HCT116 (cell line): ENCODE measurements around the gene NSRP1. TPM values are rescaled to one million over a fixed set of nuclear protein-coding genes. Genes with fewer than 3 reads are reported as not detected.

Experiments used
- ATAC-seq: fragments of 200-7000 bp; cut with Tn5 transposase; 2 replicates; pipeline ENCODE4 v1.9.1; 2020; ENCODE audit warnings: mild to moderate bottlenecking, moderate library complexity
- BruUV-seq: library from RNA; stranded (reverse); fragments of 400-500 nt; replicated peaks from 2 replicates; lab custom pipeline; 2021; lab: Mats Ljungman, UMichigan
- CTCF ChIA-PET: fragments of 300-600 bp; sonication (Branson Sonifier 250); formaldehyde crosslinking; loops from one replicate; lab custom pipeline; 2021; ENCODE audit warnings: antibody characterized with exemption; lab: Charles Lee
- POLR2A ChIA-PET: fragments of 300-600, 350-600 bp; sonication (Branson Sonifier 250); formaldehyde crosslinking; loops from one replicate; lab custom pipeline; 2021; ENCODE audit warnings: antibody characterized with exemption; lab: Charles Lee
- RAD21 ChIA-PET, 2 experiments: fragments of 300-600 bp; sonication (Branson Sonifier 250); formaldehyde crosslinking; loops; one replicate each; lab custom pipeline; 2023; ENCODE audit warnings: low total read pairs in 2 of 2; ENCODE audit not compliant: uncharacterized antibody in 2 of 2, unreplicated experiment in 2 of 2, low non-redundant PET in 1 of 2; lab: Charles Lee
- DNase-seq: peaks from one replicate; pipeline ENCODE4 v3.0.0-alpha.2; 2010; ENCODE audit warnings: low read depth, low spot score
- H2AFZ ChIP-seq: fragments of 200-600 bp; shearing (Covaris generic), sonication (generic); 2 replicates; pipeline ENCODE4 v1.6.1; 2017; ENCODE audit warnings: low read depth, mixed run types, mixed read lengths, antibody characterized with exemption, low read length; ENCODE audit not compliant: poor library complexity, severe bottlenecking
- H3K27ac ChIP-seq: 2 replicates; pipeline ENCODE4 v1.5.1; 2012; ENCODE audit warnings: low read depth, low read length
- H3K27me3 ChIP-seq: fragments of 200-600 bp; sonication (generic); 2 replicates; pipeline ENCODE4 v1.6.1; 2016; ENCODE audit warnings: mixed run types, low read length, mixed read lengths; ENCODE audit not compliant: insufficient read depth
- H3K36me3 ChIP-seq, 2 experiments: fragments of 200-500 bp in 1 of 2; fragments of 200-600 bp in 1 of 2; sonication (Bioruptor generic) in 1 of 2; sonication (generic) in 1 of 2; 2 replicates each; pipeline versions ENCODE4 v1.5.1 to v1.6.1; 2014 to 2016; ENCODE audit warnings: low read length in 2 of 2, inconsistent platforms in 1 of 2, mixed read lengths in 1 of 2, mixed run types in 1 of 2; ENCODE audit not compliant: insufficient read depth in 2 of 2, control insufficient read depth in 1 of 2
- H3K4me1 ChIP-seq, 2 experiments: fragments of 200-600 bp in 1 of 2; sonication (generic) in 1 of 2; 2 replicates each; pipeline versions ENCODE4 v1.5.1 to v1.6.1; 2012 to 2017; ENCODE audit warnings: low read length in 2 of 2, inconsistent platforms in 1 of 2, mild to moderate bottlenecking in 1 of 2, mixed read lengths in 1 of 2, mixed run types in 1 of 2, moderate library complexity in 1 of 2; ENCODE audit not compliant: insufficient read depth in 2 of 2, control insufficient read depth in 1 of 2
- H3K4me2 ChIP-seq: fragments of 200-600 bp; sonication (generic); 2 replicates; pipeline ENCODE4 v1.6.1; 2017; ENCODE audit warnings: mixed run types, low read length, mixed read lengths
- H3K4me3 ChIP-seq, 2 experiments: fragments of 200-600 bp in 1 of 2; sonication (generic) in 1 of 2; replicated peaks in 1 of 2; 2 replicates each; pipeline ENCODE4 v1.5.1; 2011 to 2016; ENCODE audit warnings: low read length in 2 of 2, control low read depth in 1 of 2, low read depth in 1 of 2, mild to moderate bottlenecking in 1 of 2, mixed read lengths in 1 of 2, mixed run types in 1 of 2
- H3K79me2 ChIP-seq: fragments of 200-600 bp; sonication (generic); 2 replicates; pipeline ENCODE4 v1.6.1; 2017; ENCODE audit warnings: mild to moderate bottlenecking, mixed run types, low read length, moderate library complexity, mixed read lengths; ENCODE audit not compliant: insufficient read depth
- H3K9ac ChIP-seq: fragments of 200-600 bp; sonication (generic); 2 replicates; pipeline ENCODE4 v1.6.1; 2016; ENCODE audit warnings: low read length, mixed read lengths
- H3K9me2 ChIP-seq: fragments of 200-600 bp; sonication (generic), shearing (Covaris generic); 2 replicates; pipeline ENCODE4 v1.6.1; 2017; ENCODE audit warnings: mixed run types, mild to moderate bottlenecking, moderate library complexity; ENCODE audit not compliant: insufficient read depth
- H3K9me3 ChIP-seq, 2 experiments: fragments of 200-500 bp in 1 of 2; fragments of 200-600 bp in 1 of 2; sonication (Bioruptor generic) in 1 of 2; sonication (generic) in 1 of 2; 2 replicates each; pipeline ENCODE4 v1.6.1; 2014 to 2017; ENCODE audit warnings: low read length in 2 of 2, mixed read lengths in 2 of 2, inconsistent platforms in 1 of 2, low read depth in 1 of 2, mild to moderate bottlenecking in 1 of 2, mixed run types in 1 of 2, moderate library complexity in 1 of 2; ENCODE audit not compliant: control insufficient read depth in 1 of 2, insufficient read depth in 1 of 2
- H4K20me1 ChIP-seq: fragments of 200-600 bp; sonication (generic), shearing (Covaris generic); 2 replicates; pipeline ENCODE4 v1.6.1; 2017; ENCODE audit warnings: mixed run types, mild to moderate bottlenecking, moderate library complexity; ENCODE audit not compliant: insufficient read depth
- ATF3 ChIP-seq: IDR thresholded peaks from 2 replicates; pipeline ENCODE4 v1.6.1; 2012
- CBX3 ChIP-seq: IDR thresholded peaks from 2 replicates; pipeline ENCODE4 v1.6.1; 2012; ENCODE audit warnings: low read depth
- CTCF ChIP-seq, 3 experiments: fragments of 200-600 bp in 1 of 3; sonication (generic) in 1 of 3; IDR thresholded peaks in 2 of 3; conservative IDR thresholded peaks in 1 of 3; 2 replicates each; pipeline ENCODE4 v1.5.1; 2012 to 2017; ENCODE audit warnings: low read depth in 2 of 3, low read length in 2 of 3, antibody characterized with exemption in 1 of 3, borderline replicate concordance in 1 of 3, control low read depth in 1 of 3, mild to moderate bottlenecking in 1 of 3, mixed read lengths in 1 of 3, mixed run types in 1 of 3, moderate library complexity in 1 of 3; ENCODE audit not compliant: insufficient read depth in 1 of 3
- EGR1 ChIP-seq: IDR thresholded peaks from 2 replicates; pipeline ENCODE4 v1.6.1; 2012; ENCODE audit warnings: low read depth
- ELF1 ChIP-seq: IDR thresholded peaks from 2 replicates; pipeline ENCODE4 v1.6.1; 2012; ENCODE audit warnings: low read depth, borderline replicate concordance
- EZH2 ChIP-seq: fragments of 200-600 bp; sonication (generic); IDR thresholded peaks from 2 replicates; pipeline ENCODE4 v1.6.1; 2017; ENCODE audit warnings: antibody characterized with exemption, mixed run types
- EZH2phosphoT487 ChIP-seq: fragments of 200-600 bp; IDR thresholded peaks from 2 replicates; pipeline ENCODE4 v1.6.1; 2018; ENCODE audit warnings: antibody characterized with exemption, borderline replicate concordance
- FOSL1 ChIP-seq: IDR thresholded peaks from 2 replicates; pipeline ENCODE4 v1.6.1; 2012; ENCODE audit warnings: low read depth
- MAX ChIP-seq: IDR thresholded peaks from 2 replicates; pipeline ENCODE4 v1.6.1; 2012
- POLR2A ChIP-seq: IDR thresholded peaks from 2 replicates; pipeline ENCODE4 v1.7.0; 2011; ENCODE audit warnings: borderline replicate concordance; ENCODE audit not compliant: insufficient read depth, insufficient read length; ENCODE audit errors: extremely low read depth
- POLR2AphosphoS5 ChIP-seq: IDR thresholded peaks from 2 replicates; pipeline ENCODE4 v1.6.1; 2011; ENCODE audit warnings: mild to moderate bottlenecking, low read depth, low read length, moderate library complexity
- RAD21 ChIP-seq: IDR thresholded peaks from 2 replicates; pipeline ENCODE4 v1.6.1; 2012; ENCODE audit warnings: low read depth, mild to moderate bottlenecking
- SRF ChIP-seq: IDR thresholded peaks from 2 replicates; pipeline ENCODE4 v1.6.1; 2012; ENCODE audit warnings: low read depth
- TCF7L2 ChIP-seq: IDR thresholded peaks from 2 replicates; pipeline ENCODE4 v1.7.0; 2011; ENCODE audit warnings: borderline replicate concordance, inconsistent platforms; ENCODE audit not compliant: insufficient read depth, insufficient read length; ENCODE audit errors: extremely low read depth
- YY1 ChIP-seq: IDR thresholded peaks from 2 replicates; pipeline ENCODE4 v1.6.1; 2011; ENCODE audit warnings: low read length, low read depth, moderate library complexity, mild to moderate bottlenecking; ENCODE audit not compliant: insufficient replicate concordance; ENCODE audit errors: extremely low read depth
- ZBTB33 ChIP-seq: IDR thresholded peaks from 2 replicates; pipeline ENCODE4 v1.6.1; 2011; ENCODE audit warnings: mild to moderate bottlenecking, low read length, moderate library complexity; ENCODE audit not compliant: insufficient replicate concordance; ENCODE audit errors: extremely low read depth
- ZFX ChIP-seq: fragments of 450-650 bp; IDR thresholded peaks from 2 replicates; pipeline ENCODE4 v1.6.1; 2017
- ZNF274 ChIP-seq: fragments of 200-500 bp; sonication (Bioruptor generic); IDR thresholded peaks from 2 replicates; pipeline ENCODE4 v1.6.1; 2014; ENCODE audit warnings: mild to moderate bottlenecking, low read depth, low read length, inconsistent platforms
- intact Hi-C: fragments of 100-400 bp; cut with micrococcal nuclease; formaldehyde crosslinking; loops from 2 replicates; pipeline ENCODE4 v1.10.0; 2022
- total RNA-seq: library from RNA; stranded (reverse); gene quantifications from one replicate; pipeline ENCODE4 v1.2.1, GENCODE V29; 2021; ENCODE audit not compliant: unreplicated experiment

The NSRP1 gene
- total RNA-seq, 1 experiment from 2014 or later: 24.9 TPM

GRCh38 chr17:30074254-30074653 is 42.4 kb upstream of the NSRP1 start:
- H2AFZ ChIP-seq: no peak overlapping the region
- TF ChIP-seq POLR2AphosphoS5 (no peak), FOSL1 (no peak), TCF7L2 (no peak), ZBTB33 (no peak), SRF (no peak), ZNF274 (no peak), YY1 (no peak), ELF1 (no peak), ATF3 (no peak), CBX3 (no peak), POLR2A (no peak), EGR1 (no peak), RAD21 (no peak), ZFX (no peak), CTCF (IDR thresholded peaks at IDR 0.05 in 2 of 3, conservative IDR thresholded peaks at IDR 0.05 in 1 of 3; ENCODE audit: borderline replicate concordance in 1 of 3, insufficient read depth in 1 of 3, low read depth in 2 of 3, low read length in 2 of 3) (no peak), MAX (no peak), EZH2 (no peak), EZH2phosphoT487 (no peak)
- no peaks in the 10 kb centered on the region for H3K9me2 ChIP-seq
- H4K20me1 ChIP-seq: no peaks in the 10 kb centered on the region
- no peak overlapping the region for H3K27ac ChIP-seq
- no peak overlapping the region for H3K4me2 ChIP-seq
- H3K4me1 ChIP-seq: no peaks in the 10 kb centered on the region
- no peak overlapping the region for H3K9ac ChIP-seq
- H3K4me3 ChIP-seq: no peak overlapping the region
- DNase-seq (no peak), ATAC-seq (no peak)
- no peaks in the 10 kb centered on the region for H3K79me2 ChIP-seq
- H3K36me3 ChIP-seq: no peaks in the 10 kb centered on the region
- no peaks in the 10 kb centered on the region for H3K9me3 ChIP-seq
- RAD21 ChIA-PET: no interaction called here
- no peaks in the 10 kb centered on the region for H3K27me3 ChIP-seq
- intact Hi-C loops: no loop called here
- CTCF ChIA-PET: interaction anchor here (1.0 kb wide), 1 partner anchor 435 kb away, joined by 3 read pairs; no protein-coding TSS in a partner anchor
- POLR2A ChIA-PET: no interaction called here
- BruUV-seq: no TSS peak
